Mesenchymal stem cell (in vitro differentiated cells and primary cell): ENCODE data around the gene ARFGAP3.

Experiments
- DNase-seq: peaks from one replicate; pipeline ENCODE4 v3.0.0-alpha.2; 2013
- H2AFZ ChIP-seq: one replicate; pipeline ENCODE4 v1.6.1; 2013; ENCODE audit warnings: low read depth, mild to moderate bottlenecking, control low read depth, inconsistent platforms, low read length, moderate library complexity
- H2AK5ac ChIP-seq: 2 replicates; pipeline ENCODE4 v1.6.1; 2013; ENCODE audit warnings: low read length, moderate library complexity, mild to moderate bottlenecking, inconsistent platforms; ENCODE audit not compliant: severe bottlenecking
- H2BK120ac ChIP-seq: one replicate; pipeline ENCODE4 v1.6.1; 2013; ENCODE audit warnings: low read depth, mild to moderate bottlenecking, inconsistent platforms, low read length, moderate library complexity
- H2BK12ac ChIP-seq, 2 experiments: one replicate each; pipeline ENCODE4 v1.6.1; 2013; ENCODE audit warnings: inconsistent platforms in 2 of 2, low read length in 2 of 2, mild to moderate bottlenecking in 2 of 2, moderate library complexity in 2 of 2, control low read depth in 1 of 2
- H2BK15ac ChIP-seq: one replicate; pipeline ENCODE4 v1.6.1; 2013; ENCODE audit warnings: mild to moderate bottlenecking, low read depth, inconsistent platforms; ENCODE audit not compliant: poor library complexity, severe bottlenecking
- H2BK5ac ChIP-seq: 2 replicates; pipeline ENCODE4 v1.6.1; 2013; ENCODE audit warnings: low read depth, mild to moderate bottlenecking, low read length, control low read depth, inconsistent platforms; ENCODE audit not compliant: poor library complexity, severe bottlenecking
- H3K14ac ChIP-seq, 2 experiments: one replicate each; pipeline ENCODE4 v1.6.1; 2013; ENCODE audit warnings: inconsistent platforms in 2 of 2, low read length in 2 of 2, control low read depth in 1 of 2, mild to moderate bottlenecking in 1 of 2, moderate library complexity in 1 of 2
- H3K18ac ChIP-seq, 2 experiments: one replicate each; pipeline ENCODE4 v1.6.1; 2013; ENCODE audit warnings: inconsistent platforms in 2 of 2, low read length in 2 of 2, control low read depth in 1 of 2, low read depth in 1 of 2, mild to moderate bottlenecking in 1 of 2
- H3K23ac ChIP-seq, 2 experiments: one replicate each; pipeline ENCODE4 v1.6.1; 2013; ENCODE audit warnings: inconsistent platforms in 2 of 2, low read length in 2 of 2, mild to moderate bottlenecking in 2 of 2, moderate library complexity in 2 of 2, control low read depth in 1 of 2
- H3K27ac ChIP-seq: 2 replicates; pipeline ENCODE4 v1.5.1; 2013; ENCODE audit warnings: mild to moderate bottlenecking, moderate library complexity, low read length, control low read depth, inconsistent platforms; ENCODE audit not compliant: poor library complexity, severe bottlenecking
- H3K27me3 ChIP-seq, 2 experiments: 2 replicates each; pipeline versions ENCODE4 v1.6.1 to v1.7.0; 2013; ENCODE audit warnings: low read length in 2 of 2, mild to moderate bottlenecking in 2 of 2, moderate library complexity in 2 of 2, control low read depth in 1 of 2, inconsistent platforms in 1 of 2; ENCODE audit not compliant: control insufficient read depth in 1 of 2, insufficient read depth in 1 of 2
- H3K36me3 ChIP-seq, 2 experiments: 2 replicates each; pipeline versions ENCODE4 v1.6.1 to v1.7.0; 2013; ENCODE audit warnings: low read length in 2 of 2, control low read depth in 1 of 2, inconsistent platforms in 1 of 2, low read depth in 1 of 2, mild to moderate bottlenecking in 1 of 2; ENCODE audit not compliant: insufficient read depth in 2 of 2, control insufficient read depth in 1 of 2
- H3K4ac ChIP-seq, 2 experiments: one replicate each; pipeline ENCODE4 v1.6.1; 2013; ENCODE audit warnings: inconsistent platforms in 2 of 2, low read length in 2 of 2, mild to moderate bottlenecking in 2 of 2, moderate library complexity in 2 of 2, control low read depth in 1 of 2, low read depth in 1 of 2
- H3K4me1 ChIP-seq: 2 replicates; pipeline ENCODE4 v1.6.1; 2013; ENCODE audit warnings: low read depth, low read length, control low read depth; ENCODE audit not compliant: control insufficient read depth, insufficient read depth
- H3K4me2 ChIP-seq: 2 replicates; pipeline ENCODE4 v1.6.1; 2013; ENCODE audit warnings: low read length, mild to moderate bottlenecking, inconsistent platforms; ENCODE audit not compliant: poor library complexity, severe bottlenecking
- H3K4me3 ChIP-seq, 2 experiments: 2 replicates each; pipeline versions ENCODE4 v1.5.1 to v1.7.0; 2013; ENCODE audit warnings: low read length in 2 of 2, mild to moderate bottlenecking in 2 of 2, control low read depth in 1 of 2, low read depth in 1 of 2; ENCODE audit not compliant: insufficient read depth in 1 of 2
- H3K79me1 ChIP-seq: replicated peaks from 2 replicates; pipeline ENCODE4 v1.6.1; 2013; ENCODE audit warnings: mild to moderate bottlenecking, control low read depth, low read length, inconsistent platforms; ENCODE audit not compliant: poor library complexity, severe bottlenecking
- H3K9ac ChIP-seq: 2 replicates; pipeline ENCODE4 v1.7.0; 2013; ENCODE audit warnings: mild to moderate bottlenecking, low read length, moderate library complexity
- H3K9me3 ChIP-seq: 2 replicates; pipeline ENCODE4 v1.7.0; 2013; ENCODE audit warnings: mild to moderate bottlenecking, low read length; ENCODE audit not compliant: control insufficient read depth
- H4K8ac ChIP-seq: one replicate; pipeline ENCODE4 v1.6.1; 2013; ENCODE audit warnings: inconsistent platforms, mild to moderate bottlenecking, low read length, moderate library complexity
- H4K91ac ChIP-seq: one replicate; pipeline ENCODE4 v1.6.1; 2013; ENCODE audit warnings: mild to moderate bottlenecking, low read length, inconsistent platforms
- WGBS: methylation state at CpG from one replicate; pipeline ENCODE4 v1.1.7; 2013; ENCODE audit warnings: mixed read lengths; 5-methylcytosine and 5-hydroxymethylcytosine counted together

Gene ARFGAP3

GRCh38 chr22:42904050-42904449 is 47.0 kb upstream of the ARFGAP3 start:
- Histone ChIP-seq H3K14ac (no peak overlapping the region), H3K4me2 (no peak overlapping the region), H3K4me3 (no peak overlapping the region), H3K18ac (no peak overlapping the region), H4K91ac (no peak overlapping the region), H3K4me1 (peaks cover 26% of the 10 kb centered on the region), H3K79me1 (peaks cover 66% of the 10 kb centered on the region), H2BK12ac (no peak overlapping the region), H3K27me3 (no peaks in the 10 kb centered on the region), H4K8ac (no peak overlapping the region), H3K27ac (no peak overlapping the region), H2BK5ac (no peak overlapping the region), H3K9me3 (no peaks in the 10 kb centered on the region), H2BK15ac (no peak overlapping the region), H2AK5ac (no peak overlapping the region), H2AFZ (no peak overlapping the region), H3K23ac (no peak overlapping the region), H2BK120ac (no peak overlapping the region), H3K36me3 (peaks cover 7 to 53% of the 10 kb centered on the region in 2 experiments), H3K9ac (no peak overlapping the region), H3K4ac (no peak overlapping the region)
- DNase-seq: no peak
- WGBS: 93% methylated on average over 12 of the region's 12 CpGs

GRCh38 chr22:42902875-42903510 is 45.9 kb upstream of the ARFGAP3 start:
- no peak overlapping the region for H3K4me2 ChIP-seq
- H2AFZ ChIP-seq: no peak overlapping the region
- H3K4ac ChIP-seq: no peak overlapping the region
- H3K4me1 ChIP-seq: peaks cover 26% of the 10 kb centered on the region
- H2AK5ac ChIP-seq: no peak overlapping the region
- no peak overlapping the region for H3K4me3 ChIP-seq
- H2BK120ac ChIP-seq: no peak overlapping the region
- DNase-seq: peak; percentile 90
- peaks cover 5 to 49% of the 10 kb centered on the region in 2 experiments for H3K36me3 ChIP-seq
- H3K23ac ChIP-seq: no peak overlapping the region
- WGBS: 70% methylated on average over 13 of the region's 15 CpGs
- no peak overlapping the region for H4K91ac ChIP-seq
- no peak overlapping the region for H2BK15ac ChIP-seq
- H4K8ac ChIP-seq: no peak overlapping the region
- H3K9ac ChIP-seq: no peak overlapping the region
- no peaks in the 10 kb centered on the region for H3K27me3 ChIP-seq
- no peak overlapping the region for H3K14ac ChIP-seq
- no peak overlapping the region for H2BK12ac ChIP-seq
- H3K9me3 ChIP-seq: no peaks in the 10 kb centered on the region
- no peak overlapping the region for H2BK5ac ChIP-seq
- peak overlapping the region in 1 of 2 experiments; percentile 4 for H3K18ac ChIP-seq
- H3K27ac ChIP-seq: no peak overlapping the region
- H3K79me1 ChIP-seq: peaks cover 63% of the 10 kb centered on the region

- Histone ChIP-seq H3K36me3 (peaks cover 5 to 46% of the 10 kb centered on the region in 2 experiments), H3K4me2 (no peak overlapping the region), H3K4me1 (peaks cover 24% of the 10 kb centered on the region), H3K9me3 (no peaks in the 10 kb centered on the region), H2BK5ac (no peak overlapping the region), H3K9ac (no peak overlapping the region), H3K27ac (no peak overlapping the region), H3K79me1 (peaks cover 62% of the 10 kb centered on the region), H2BK12ac (no peak overlapping the region), H2AK5ac (no peak overlapping the region), H3K4me3 (no peak overlapping the region), H4K91ac (no peak overlapping the region), H3K4ac (no peak overlapping the region), H2AFZ (no peak overlapping the region), H2BK15ac (no peak overlapping the region), H3K14ac (no peak overlapping the region), H3K27me3 (no peaks in the 10 kb centered on the region), H3K23ac (no peak overlapping the region), H4K8ac (no peak overlapping the region), H3K18ac (no peak overlapping the region), H2BK120ac (no peak overlapping the region)
- 87% methylated on average over 14 of the region's 14 CpGs for WGBS
- no peak for DNase-seq
Observed at GRCh38 chr22:42901790-42902508, 44.9 kb upstream of the ARFGAP3 start.

GRCh38 chr22:42897960-42898359 is 40.9 kb upstream of the ARFGAP3 start:
- peaks cover 62% of the 10 kb centered on the region for H3K79me1 ChIP-seq
- H3K4me2 ChIP-seq: no peak overlapping the region
- H3K9me3 ChIP-seq: no peaks in the 10 kb centered on the region
- H2AK5ac ChIP-seq: no peak overlapping the region
- H4K91ac ChIP-seq: no peak overlapping the region
- no peak overlapping the region for H3K4me3 ChIP-seq
- H3K4ac ChIP-seq: no peak overlapping the region
- H2BK5ac ChIP-seq: no peak overlapping the region
- H2BK12ac ChIP-seq: no peak overlapping the region
- H2BK15ac ChIP-seq: no peak overlapping the region
- peak overlapping the region in 1 of 2 experiments; percentile 11 for H3K14ac ChIP-seq
- no peaks in the 10 kb centered on the region for H3K27me3 ChIP-seq
- peaks cover 6% of the 10 kb centered on the region for H3K4me1 ChIP-seq
- no peak overlapping the region for H3K23ac ChIP-seq
- H4K8ac ChIP-seq: no peak overlapping the region
- no peak for DNase-seq
- H3K9ac ChIP-seq: no peak overlapping the region
- WGBS: over 99% methylated on average over 7 of the region's 7 CpGs
- H3K18ac ChIP-seq: no peak overlapping the region
- H3K27ac ChIP-seq: no peak overlapping the region
- H3K36me3 ChIP-seq: peaks cover 6 to 42% of the 10 kb centered on the region in 2 experiments
- no peak overlapping the region for H2BK120ac ChIP-seq
- H2AFZ ChIP-seq: no peak overlapping the region
